ENCODE data around the gene TAS2R60. TPM values are rescaled to one million over a fixed set of nuclear protein-coding genes. Genes with fewer than 3 reads are reported as not detected.

TAS2R60 gene
- total and polyA plus RNA-seq, 2 of the 8 experiments (the other 6 are each of a cell fraction or from before 2014, with no cell fraction given), result 0.15 to 0.32 TPM

GRCh38 chr7:143426479-143427142 is 16.6 kb upstream of the TAS2R60 start:
- Histone ChIP-seq H4K8ac (ENCODE audit: extremely low read depth, insufficient read depth, low read length) (no peak overlapping the region), H2BK120ac (replicated peaks; ENCODE audit: low read depth, low read length) (no peak overlapping the region), H3K23ac (ENCODE audit: insufficient read length) (no peak overlapping the region), H2BK5ac (ENCODE audit: low read depth, low read length) (no peak overlapping the region), H2BK15ac (ENCODE audit: low read length) (no peak overlapping the region), H3K79me2 (ENCODE audit: control insufficient read depth in 1 of 2, insufficient read depth in 2 of 2, low read length in 2 of 2) (no peaks in the 10 kb centered on the region), H2AK5ac (ENCODE audit: low read depth, low read length) (no peak overlapping the region), H3K14ac (ENCODE audit: insufficient read length) (no peak overlapping the region), H3K27ac (ENCODE audit: low read depth, low read length) (no peak overlapping the region), H3K23me2 (ENCODE audit: low read depth, low read length) (peaks cover 2% of the 10 kb centered on the region; the same call in 1 of the 2 replicates), H4K5ac (ENCODE audit: insufficient read length, low read depth, low read length) (no peak overlapping the region), H2BK20ac (ENCODE audit: low read length) (no peak overlapping the region), H3K18ac (ENCODE audit: extremely low read depth, low read length) (no peak overlapping the region), H3K9ac (replicated peaks in 1 of 4; ENCODE audit: extremely low read depth in 1 of 4, low read depth in 3 of 4, low read length in 3 of 4) (no peak overlapping the region), H4K91ac (replicated peaks; ENCODE audit: insufficient read length, low read length) (no peak overlapping the region), H3K4me3 (ENCODE audit: extremely low read depth in 1 of 4, insufficient read depth in 2 of 4, low read depth in 3 of 4, low read length in 4 of 4) (no peak overlapping the region), H2AFZ (ENCODE audit: low read length) (no peak overlapping the region), H3K4me2 (ENCODE audit: insufficient read depth in 1 of 2, low read depth in 2 of 2, low read length in 2 of 2) (no peak overlapping the region), H3K9me3 (ENCODE audit: insufficient read depth in 2 of 2, low read depth in 1 of 2, low read length in 1 of 2) (peaks cover 4 to 6% of the 10 kb centered on the region in 2 experiments; a peak in 2 of 4 replicates), H3K79me1 (ENCODE audit: low read depth, low read length) (no peaks in the 10 kb centered on the region), H3K27me3 (replicated peaks in 1 of 4; ENCODE audit: control insufficient read depth in 3 of 4, extremely low read depth in 1 of 4, insufficient read depth in 3 of 4, low read length in 3 of 4) (no peaks in the 10 kb centered on the region), H2BK12ac (ENCODE audit: low read depth, low read length) (no peak overlapping the region), H3K56ac (replicated peaks; ENCODE audit: insufficient read length, low read depth, low read length) (no peak overlapping the region), H4K20me1 (replicated peaks in 1 of 2; ENCODE audit: control insufficient read depth in 1 of 2, insufficient read depth in 2 of 2, low read length in 2 of 2) (no peaks in the 10 kb centered on the region), H3K36me3 (ENCODE audit: control insufficient read depth in 2 of 4, insufficient read depth in 4 of 4, low read length in 3 of 4) (no peaks in the 10 kb centered on the region), H3K4me1 (replicated peaks in 1 of 4; ENCODE audit: control insufficient read depth in 3 of 4, insufficient read depth in 4 of 4, low read length in 3 of 4) (no peaks in the 10 kb centered on the region), H3K4ac (replicated peaks; ENCODE audit: insufficient read length, low read depth, low read length) (no peak overlapping the region)
- FAIRE-seq, result no peak
- DNase-seq (ENCODE audit: low read depth in 1 of 2, low spot score in 2 of 2), result no peak
- TF ChIP-seq PHF8 (conservative IDR thresholded peaks at IDR 0.05; ENCODE audit: low read depth, low read length) (no peak), ZNF274 (IDR thresholded peaks at IDR 0.05; ENCODE audit: borderline replicate concordance, extremely low read depth, low read length) (no peak), RXRA (IDR thresholded peaks at IDR 0.05; ENCODE audit: insufficient read depth, low read depth, low read length) (no peak), POLR2AphosphoS5 (IDR thresholded peaks at IDR 0.05; ENCODE audit: low read depth, low read length) (no peak), TCF12 (IDR thresholded peaks at IDR 0.05; ENCODE audit: low read depth, low read length) (no peak), CHD2 (IDR thresholded peaks at IDR 0.05; ENCODE audit: low read length) (no peak), SP2 (IDR thresholded peaks at IDR 0.05; ENCODE audit: low read length) (no peak), SIX5 (IDR thresholded peaks at IDR 0.05; ENCODE audit: low read depth, low read length) (no peak), RAD21 (IDR thresholded peaks at IDR 0.05 in 1 of 2, conservative IDR thresholded peaks at IDR 0.05 in 1 of 2; ENCODE audit: low read depth in 2 of 2, low read length in 2 of 2) (no peak), BCL11A (IDR thresholded peaks at IDR 0.05; ENCODE audit: low read depth in 2 of 2, low read length in 2 of 2) (no peak), RBBP5 (IDR thresholded peaks at IDR 0.05; ENCODE audit: borderline replicate concordance, low read depth, low read length) (no peak), HDAC2 (IDR thresholded peaks at IDR 0.05; ENCODE audit: borderline replicate concordance in 1 of 2, low read depth in 2 of 2, low read length in 2 of 2) (no peak)
- WGBS, 2 experiments (ENCODE audit: extremely low coverage in 1 of 2, insufficient coverage in 1 of 2, insufficient read length in 1 of 2, insufficient replicate concordance in 2 of 2, low coverage in 1 of 2, low lambda C conversion rate in 2 of 2, missing lambda C conversion rate in 1 of 2), result 97% methylated on average over 2 of the region's 2 CpGs; no CpG with 5 or more reads in 1 of the 2 experiments
- CTCF ChIA-PET (ENCODE audit: partially characterized antibody), result interaction anchor here (0.7 to 1.2 kb wide), 6 partner anchors 9 to 121 kb away, joined by 3 to 6 read pairs (median 3); no protein-coding TSS in a partner anchor
- POLR2A ChIA-PET (ENCODE audit: partially characterized antibody), result interaction anchor here (0.8 kb wide), 1 partner anchor 38 kb away, joined by 3 read pairs; no protein-coding TSS in a partner anchor
